ENCODE results near the gene SLC35G6.
"Not testable (repeated sequence)": the region's sequence is repeated elsewhere in the genome, so short reads cannot be mapped to it uniquely, and the experiment has no call there.

Gene SLC35G6

DNA sequence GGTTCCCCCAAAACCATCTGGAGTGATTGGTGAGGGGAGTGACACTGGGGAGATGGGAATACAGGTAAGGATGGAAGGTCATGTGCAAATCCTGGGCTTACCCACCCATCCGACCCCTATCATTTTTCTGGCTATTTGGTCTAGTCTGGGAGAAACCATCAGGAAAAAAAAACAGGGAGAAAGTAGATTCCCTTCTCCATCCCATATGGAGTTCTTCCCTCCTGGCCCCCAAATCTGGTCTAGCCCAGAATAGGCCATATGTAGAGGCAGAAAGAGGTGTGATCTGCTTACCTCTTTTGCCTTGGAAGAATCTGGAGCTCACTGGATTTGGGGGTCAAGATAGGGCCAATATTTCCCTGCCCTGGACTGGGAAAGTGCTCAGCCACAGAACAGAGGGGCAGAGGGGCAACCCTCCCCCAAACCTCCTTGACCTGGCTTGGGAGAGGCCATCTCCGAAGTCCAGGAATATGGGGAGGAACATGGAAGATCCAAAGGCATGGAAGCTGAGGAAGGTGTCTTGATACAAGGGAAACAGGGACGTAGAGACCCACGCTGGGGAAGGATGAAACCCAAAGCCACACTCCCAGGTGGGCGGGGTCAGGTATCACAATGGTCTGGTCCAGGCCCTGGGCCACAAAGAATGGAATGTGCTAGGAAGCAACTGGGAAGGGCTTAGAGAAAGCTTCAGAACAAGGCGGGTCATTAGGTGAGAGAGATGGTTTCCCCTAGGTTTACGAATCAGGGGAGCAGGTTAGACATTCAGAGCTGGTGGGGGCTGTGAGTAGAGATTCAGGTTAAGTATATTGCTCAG, 20.2 kb upstream of the SLC35G6 start:
- no peak for DNase-seq (ENCODE audit: low spot score)

DNA sequence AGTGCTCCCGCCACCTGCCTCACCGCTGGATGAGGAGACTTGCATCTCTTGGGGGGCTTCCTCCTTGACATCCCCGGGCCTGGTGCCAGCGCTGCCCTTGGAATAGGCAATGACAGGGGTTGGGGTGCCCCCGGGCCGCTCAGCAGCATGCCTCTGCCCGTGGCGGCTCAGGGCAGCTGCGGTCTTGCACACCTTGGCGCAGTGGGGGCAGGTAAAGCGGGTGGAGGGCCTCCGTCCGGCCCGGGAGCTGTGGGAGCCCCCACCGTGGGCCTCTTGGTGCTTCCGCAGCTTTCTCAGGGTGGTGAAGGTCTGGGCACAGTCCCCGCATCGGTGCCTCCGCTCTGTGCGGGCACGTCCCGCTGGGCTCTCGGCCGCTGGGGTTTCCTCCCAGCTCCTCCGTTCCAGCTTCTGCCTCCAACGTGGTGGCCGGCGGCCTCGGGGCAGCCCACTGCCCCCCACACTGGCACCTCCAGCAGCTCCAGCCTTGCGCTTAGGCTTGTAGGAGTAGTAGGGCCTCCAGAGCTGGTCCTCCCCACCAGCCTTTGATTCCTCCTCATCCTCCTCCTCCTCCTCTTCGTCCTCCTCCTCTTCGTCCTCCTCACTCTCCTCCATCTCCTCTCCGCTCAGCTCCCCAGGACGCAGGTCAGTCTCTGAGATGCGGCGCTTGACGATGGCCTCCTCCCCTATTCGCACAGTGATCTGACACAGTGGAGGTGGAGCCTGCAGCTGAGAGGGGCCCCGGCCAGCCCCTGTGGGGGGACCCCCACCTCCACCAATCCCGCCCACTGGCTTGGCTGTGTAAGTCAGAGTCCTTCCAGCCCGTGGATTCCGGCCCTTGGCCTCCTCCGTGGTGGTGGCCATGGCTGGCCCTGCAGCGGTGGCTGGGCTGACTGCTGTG, 18.5 kb upstream of the SLC35G6 start:
- DNase-seq (ENCODE audit: low spot score): no peak

DNA sequence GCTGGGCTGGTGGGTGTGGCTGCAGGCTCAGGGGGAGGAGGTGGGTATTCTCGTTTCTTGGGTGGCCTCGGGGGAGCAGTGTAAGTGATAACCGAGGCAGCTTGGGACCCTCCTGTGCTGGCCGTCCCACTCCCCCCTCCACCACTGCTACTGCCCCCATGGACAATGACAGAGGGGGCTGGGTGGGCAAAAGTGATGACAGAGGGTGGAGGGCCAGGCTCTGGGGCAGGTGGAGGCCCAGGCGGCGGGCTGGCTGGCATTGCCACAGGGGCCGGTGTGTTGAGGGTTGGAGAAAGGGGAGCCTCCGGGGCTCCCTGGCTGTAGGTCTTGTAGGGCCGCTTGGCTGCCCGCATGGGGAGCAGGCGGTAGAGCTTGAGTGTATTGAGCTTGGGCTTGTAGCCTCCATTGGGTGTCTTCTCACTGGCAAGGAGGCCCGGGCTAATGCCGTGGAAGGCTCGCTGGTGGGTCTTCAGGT, 17.8 kb upstream of the SLC35G6 start:
- no peak for DNase-seq (ENCODE audit: low spot score)

DNA sequence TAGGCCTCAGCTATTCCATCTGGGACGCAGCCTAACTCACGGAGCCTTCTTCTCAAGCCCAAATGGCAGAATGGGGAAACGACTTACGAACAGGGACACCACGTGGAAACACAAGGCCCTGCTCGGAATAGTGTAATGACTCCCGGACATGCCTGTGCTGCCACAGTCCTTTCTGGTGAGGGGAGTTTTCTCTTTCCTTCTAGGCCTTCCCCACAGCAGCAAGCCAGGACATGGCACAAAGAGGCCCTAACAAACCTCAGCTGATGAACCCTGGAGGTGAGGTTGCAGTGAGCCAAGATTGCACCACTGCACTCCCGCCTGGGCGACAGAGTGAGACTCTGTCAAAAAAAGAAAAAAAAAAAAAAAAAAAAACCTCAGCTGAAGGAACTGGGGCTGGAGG, 17.2 kb upstream of the SLC35G6 start:
- DNase-seq (ENCODE audit: low spot score): no peak

DNA sequence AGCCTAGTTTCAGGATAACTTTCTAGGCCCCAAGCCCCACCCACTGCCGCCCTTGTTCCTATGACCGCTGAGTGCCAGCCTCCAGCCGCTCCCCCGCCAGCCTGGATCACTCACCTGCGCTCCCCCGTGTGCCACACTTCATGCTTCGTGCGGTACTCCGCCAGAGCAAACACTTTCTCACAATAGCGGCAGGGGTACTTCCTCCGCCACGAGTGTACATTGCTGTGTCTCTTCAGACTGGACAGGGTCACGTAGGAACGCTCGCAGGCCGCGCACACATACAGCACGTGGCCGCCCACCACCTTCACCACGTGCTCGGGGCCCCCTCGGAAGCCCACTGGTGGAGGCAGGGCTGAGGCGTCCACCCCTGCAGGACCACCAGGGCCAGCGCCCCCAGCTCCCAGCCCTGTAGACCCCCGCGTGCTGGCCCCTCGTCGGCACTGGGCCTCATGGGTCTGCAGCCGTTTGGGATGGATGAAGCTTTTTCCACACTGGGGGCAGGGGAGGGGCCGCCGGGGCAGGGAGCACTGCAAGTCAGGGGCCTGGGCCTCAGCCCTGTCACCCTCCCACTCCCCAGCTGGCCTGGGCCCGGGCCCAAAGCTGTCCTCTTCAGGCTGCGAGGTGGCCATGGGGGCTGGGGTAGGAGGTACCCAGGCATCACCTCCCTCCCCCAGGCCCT, 15.5 kb upstream of the SLC35G6 start:
- DNase-seq (ENCODE audit: low spot score): no peak

DNA sequence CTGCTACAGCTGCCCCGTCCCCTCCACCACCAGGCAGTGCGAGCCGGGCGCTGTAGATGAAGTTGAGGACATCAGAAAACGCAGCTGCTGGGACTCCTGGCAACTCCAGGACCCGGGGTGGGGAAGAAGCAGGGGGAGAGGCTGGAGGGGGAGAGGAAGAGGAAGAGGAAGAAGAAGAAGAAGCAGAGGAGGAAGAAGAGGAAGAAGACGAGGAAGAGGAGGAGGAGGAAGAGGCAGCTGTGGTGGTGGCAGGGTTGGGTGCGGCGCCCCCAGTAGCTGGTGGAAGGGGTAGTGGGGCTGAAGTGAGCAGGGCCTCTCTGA, 15.0 kb upstream of the SLC35G6 start:
- no peak for DNase-seq (ENCODE audit: low spot score)

DNA sequence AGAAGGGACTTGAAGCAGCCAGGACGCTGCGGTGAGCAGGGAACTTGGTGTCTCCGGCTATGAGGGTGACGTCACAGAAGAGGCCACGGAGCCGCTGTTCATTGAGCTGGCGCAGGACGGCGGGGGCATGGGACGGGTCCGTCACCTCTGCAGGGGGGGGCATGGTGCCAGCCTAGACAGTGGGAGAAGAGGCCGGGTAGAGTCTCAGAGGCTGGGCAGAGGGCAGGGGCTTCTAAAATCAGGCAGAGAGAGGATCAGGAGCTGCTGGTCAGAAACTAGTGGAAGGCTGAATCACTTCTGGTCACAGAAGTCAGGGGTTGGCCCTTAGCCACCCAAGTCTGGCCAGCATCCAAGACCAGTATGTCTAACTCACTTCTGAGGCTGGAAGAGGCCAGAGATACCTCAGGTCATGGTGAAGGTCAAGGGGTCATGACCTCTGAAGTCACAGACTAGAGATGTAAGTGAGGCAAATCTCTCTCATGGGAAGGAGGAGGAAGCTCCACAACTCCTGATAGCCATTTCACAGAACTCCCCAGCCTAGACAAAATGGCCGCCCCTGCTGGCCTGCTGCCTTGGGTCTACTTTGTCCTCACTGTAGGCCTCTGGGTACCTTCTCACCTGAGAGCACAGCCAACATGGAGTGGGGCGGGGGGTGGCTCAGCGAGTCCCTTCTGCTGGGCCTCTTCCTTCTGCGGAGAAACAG, 14.5 kb upstream of the SLC35G6 start:
- DNase-seq (ENCODE audit: low spot score): no peak

DNA sequence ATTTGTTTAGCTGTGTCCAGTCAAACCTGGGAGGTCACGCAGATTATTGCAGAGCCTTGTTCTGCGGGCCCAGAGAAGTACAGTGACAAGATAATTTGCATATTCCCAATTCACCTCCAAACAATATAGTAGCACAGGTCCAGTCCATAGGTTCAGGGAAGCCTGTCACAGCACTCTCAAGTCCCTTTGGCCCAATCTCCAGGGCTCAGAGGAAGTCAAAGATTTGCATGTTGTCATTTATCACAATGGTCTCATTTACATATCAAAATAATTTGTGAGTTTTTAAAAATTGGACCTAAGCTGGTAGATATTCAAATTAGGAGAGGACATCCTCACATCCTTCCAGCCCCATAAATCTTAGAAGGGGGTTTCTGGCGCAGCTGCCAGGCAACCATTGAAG, 13.7 kb upstream of the SLC35G6 start:
- no peak for DNase-seq (ENCODE audit: low spot score)

DNA sequence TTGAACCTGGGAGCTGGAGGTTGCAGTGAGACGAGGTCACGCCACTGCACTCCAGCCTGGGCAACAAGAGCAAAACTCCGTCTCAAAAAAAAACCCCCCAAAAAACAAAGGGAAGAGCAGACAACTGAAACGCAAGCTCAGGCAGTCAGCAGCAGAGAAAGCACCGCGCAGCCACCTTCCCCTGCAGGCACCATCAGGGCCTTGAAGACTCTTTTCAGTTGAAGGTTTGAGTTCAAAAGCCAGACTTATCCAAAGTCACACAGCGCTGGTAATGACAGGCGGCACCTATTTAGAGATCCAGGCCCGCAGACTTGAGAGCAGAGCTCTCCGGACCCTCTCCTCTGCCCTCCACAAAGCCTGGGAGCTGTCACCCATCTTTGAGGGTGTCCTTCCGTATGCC, 13.0 kb upstream of the SLC35G6 start:
- no peak for DNase-seq (ENCODE audit: low spot score)

DNA sequence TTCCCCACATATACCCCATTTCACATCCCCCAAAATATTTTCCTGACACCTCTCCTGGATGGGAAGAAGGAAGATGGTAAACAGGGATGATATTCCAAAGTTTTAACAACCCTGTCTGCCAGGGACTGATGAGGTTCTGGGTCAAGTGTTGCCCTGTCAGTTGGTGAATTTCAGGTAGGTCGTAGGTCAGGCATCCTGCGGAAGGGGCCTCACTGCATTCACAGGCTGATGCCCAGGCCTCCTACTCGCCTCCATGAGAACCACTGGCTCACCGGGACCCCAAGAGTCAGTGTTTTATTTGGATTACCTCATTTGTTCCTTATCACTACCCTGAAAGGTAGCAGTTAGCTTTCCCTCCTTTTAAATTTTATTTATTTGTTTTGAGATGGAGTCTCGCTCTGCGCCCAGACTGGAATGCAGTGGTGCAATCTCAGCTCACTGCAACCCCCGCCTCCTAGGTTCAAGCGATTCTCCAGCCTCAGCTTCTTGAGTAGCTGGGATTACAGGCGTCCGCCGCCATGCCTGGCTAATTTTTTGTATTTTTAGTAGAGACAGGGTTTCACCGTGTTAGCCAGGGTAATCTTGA, 12.3 kb upstream of the SLC35G6 start:
- no peak for DNase-seq (ENCODE audit: low spot score)

DNA sequence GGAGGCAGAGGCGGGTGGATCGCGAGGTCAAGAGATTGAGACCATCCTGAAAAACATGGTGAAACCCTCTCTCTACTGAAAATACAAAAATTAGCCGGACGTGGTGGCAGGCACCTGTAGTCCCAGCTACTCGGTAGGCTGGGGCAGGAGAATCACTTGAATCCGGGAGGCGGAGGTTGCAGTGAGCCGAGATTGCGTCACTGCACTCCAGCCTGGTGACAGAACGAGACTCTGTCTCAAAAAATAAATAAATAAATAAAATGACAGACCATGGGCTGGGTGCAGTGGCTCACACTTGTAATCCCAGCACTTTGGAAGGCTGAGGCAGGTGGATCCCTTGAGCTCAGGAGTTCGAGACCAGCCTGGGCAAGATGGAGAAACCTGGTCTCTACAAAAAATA, 11.4 kb upstream of the SLC35G6 start:
- DNase-seq (ENCODE audit: low spot score): not testable (repeated sequence)

DNA sequence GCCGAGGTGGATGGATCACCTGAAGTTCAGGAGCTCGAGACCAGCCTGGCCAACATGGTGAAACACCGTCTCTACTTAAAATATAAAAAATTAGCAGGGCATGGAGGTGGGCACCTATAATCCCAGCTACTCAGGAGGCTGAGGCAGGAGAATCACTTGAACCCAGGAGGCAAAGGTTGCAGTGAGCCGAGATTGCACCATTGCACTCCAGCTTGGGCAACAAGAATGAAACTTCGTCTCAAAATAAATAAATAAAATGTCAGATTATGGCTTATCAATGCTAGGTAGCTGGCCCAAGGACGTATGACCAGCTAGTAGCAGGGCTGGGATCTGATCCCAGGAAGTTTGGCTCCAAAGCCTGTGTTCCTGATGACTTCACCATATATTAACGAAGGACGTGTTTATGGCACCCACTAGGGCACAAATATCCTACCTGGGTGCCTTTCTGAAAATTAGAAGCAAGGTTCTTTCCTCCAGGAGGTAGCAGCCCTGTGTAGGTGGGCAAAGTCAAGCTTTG, 10.7 kb upstream of the SLC35G6 start:
- DNase-seq (ENCODE audit: low spot score): not testable (repeated sequence)

DNA sequence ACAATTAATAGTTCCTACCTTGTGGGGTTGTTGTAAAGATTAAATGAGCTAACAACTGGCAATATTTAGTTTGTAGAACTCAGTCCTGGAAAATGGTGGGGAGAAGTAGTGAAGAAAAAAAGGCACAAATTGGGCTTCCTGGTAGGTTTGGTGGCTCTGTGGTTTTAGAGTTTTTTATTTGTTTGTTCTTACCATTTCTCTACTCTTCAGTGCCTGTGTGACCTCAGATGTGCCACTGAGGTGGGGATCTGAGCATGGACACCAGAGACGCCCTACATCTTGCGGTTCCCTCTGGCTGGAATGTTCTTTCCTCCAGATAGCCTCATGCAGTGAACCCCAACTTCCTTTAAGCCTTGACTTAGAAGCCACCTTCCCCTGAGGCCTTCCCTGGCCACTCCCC, 9.5 kb upstream of the SLC35G6 start:
- DNase-seq (ENCODE audit: low spot score): no peak

DNA sequence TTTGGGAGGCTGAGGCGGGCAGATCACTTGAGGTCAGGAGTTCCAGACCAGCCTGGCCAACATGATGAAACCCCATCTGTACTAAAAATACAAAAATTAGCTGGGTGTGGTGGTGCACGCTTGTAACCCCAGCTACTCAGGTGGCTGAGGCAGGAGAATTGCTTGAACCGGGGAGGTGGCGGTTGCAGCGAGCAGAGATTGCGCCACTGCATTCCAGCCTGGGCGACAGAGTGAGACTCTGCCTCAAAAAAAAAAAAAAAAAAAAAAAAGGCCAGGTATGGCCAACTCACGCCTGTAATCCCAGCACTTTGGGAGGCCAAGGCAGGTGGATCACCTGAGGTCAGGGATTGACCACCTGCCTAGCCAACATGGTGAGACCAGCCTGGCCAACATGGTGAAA, 6.5 kb upstream of the SLC35G6 start:
- DNase-seq (ENCODE audit: low spot score): not testable (repeated sequence)

DNA sequence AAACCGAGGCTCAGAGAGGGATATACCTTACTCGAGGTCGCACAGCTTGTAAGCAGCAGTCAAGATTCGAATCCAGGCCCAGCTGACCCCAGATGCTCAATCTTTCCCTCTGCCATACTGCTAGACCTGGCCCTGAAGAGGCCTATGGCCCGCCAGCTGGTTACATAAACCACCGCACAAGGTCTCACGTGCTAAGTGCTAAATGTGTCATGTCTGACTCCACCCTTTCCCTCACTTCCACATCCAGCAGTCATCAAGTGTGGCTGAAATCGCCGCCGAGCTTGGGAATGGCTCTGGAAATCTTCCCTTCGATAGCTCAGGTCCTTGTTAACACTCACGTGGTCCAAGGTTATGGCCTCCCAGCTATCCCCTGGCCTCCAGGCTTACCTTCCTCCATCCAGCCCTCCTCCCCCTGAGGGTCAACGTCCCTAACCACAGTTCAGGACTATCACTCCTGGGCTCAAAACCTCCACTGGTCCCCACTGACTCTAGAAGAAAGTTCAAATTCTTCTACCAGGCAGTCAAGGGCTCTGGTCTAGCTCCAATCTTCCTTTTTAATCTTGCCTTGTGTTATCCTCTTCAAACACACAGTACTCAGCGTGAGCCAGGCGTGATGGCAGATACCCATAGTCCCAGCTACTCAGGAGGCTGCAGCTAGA, 5.4 kb upstream of the SLC35G6 start:
- no peak for DNase-seq (ENCODE audit: low spot score)

DNA sequence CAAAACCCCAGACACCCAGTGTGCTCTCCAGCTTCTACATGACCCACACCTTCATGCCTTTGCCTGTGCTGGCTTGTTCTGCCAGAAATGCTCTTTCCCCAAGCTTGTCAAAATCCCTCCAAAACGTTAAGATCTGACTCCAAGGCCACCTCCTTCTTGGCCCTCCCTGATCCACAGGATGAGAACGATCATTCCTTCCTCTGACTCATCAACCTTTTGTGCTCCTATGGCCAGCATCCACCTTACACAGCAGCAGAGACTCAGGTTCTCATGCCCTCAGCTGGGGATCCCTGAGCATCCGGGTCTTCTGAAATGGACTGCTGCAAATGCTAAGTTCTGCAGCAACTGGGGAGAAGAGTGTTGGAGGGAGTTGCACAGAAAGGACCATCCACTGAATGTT, 4.8 kb upstream of the SLC35G6 start:
- DNase-seq (ENCODE audit: low spot score): no peak

DNA sequence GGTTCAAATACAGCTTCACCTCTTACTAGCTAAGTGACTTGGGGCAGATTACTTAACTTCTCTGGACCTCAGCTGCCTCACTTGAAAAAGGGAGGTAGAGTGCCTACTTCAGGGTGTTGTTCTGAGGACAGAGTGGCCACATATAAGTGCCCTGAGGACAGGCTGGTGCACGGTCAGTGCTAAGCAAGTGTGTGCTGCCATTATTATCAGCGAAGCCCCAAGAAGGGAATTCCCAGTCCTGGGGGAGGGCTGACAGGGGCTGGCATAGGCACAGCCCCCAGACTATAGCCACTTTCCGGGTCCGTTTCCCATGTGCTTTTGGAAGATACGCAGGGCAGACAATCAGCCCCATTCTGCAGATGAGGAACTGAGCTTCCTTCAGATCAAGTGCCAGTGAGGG, 4.3 kb upstream of the SLC35G6 start:
- no peak for DNase-seq (ENCODE audit: low spot score)

DNA sequence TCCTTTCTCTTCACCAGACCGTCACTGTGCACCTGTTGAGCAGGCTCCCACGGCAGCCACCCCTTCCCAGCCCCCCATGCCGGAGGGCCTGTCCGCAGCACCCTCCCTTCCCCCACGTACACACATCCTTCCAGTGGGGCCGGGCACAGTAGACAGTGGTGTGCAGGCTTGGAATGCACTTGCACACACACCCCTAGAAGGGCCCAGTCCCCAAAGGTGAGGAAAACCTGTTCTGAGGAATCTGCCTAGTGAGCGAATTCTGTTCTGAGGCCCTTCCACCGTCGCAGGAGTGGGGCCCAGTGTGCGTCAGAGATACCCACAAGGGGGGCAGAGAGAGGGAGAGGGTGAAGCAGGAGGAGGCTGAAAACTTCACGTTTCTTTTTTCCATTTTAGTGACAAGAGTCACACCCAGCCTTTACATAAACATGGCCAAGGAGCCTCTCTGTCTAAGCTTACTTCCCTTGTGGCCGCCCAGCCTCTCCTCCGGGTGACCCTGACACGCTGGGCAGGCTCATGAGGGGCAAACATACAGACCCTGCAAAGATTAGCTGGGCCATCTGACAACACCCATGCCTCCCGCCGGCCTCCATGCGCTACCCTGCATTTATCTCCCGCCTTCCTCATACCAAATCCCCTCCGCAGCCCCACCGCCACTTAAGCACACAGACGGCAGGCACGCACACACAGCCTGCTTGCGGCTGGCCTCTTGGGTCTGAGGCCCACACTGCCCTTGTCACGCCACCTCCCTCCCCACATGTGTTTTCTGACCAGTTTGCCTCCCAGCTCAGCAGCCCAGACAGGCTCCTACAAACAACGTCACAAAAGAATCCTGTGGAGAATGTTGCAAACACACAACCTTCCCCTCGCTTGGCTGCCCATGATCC, 3.6 kb upstream of the SLC35G6 start:
- DNase-seq (ENCODE audit: low spot score): no peak

DNA sequence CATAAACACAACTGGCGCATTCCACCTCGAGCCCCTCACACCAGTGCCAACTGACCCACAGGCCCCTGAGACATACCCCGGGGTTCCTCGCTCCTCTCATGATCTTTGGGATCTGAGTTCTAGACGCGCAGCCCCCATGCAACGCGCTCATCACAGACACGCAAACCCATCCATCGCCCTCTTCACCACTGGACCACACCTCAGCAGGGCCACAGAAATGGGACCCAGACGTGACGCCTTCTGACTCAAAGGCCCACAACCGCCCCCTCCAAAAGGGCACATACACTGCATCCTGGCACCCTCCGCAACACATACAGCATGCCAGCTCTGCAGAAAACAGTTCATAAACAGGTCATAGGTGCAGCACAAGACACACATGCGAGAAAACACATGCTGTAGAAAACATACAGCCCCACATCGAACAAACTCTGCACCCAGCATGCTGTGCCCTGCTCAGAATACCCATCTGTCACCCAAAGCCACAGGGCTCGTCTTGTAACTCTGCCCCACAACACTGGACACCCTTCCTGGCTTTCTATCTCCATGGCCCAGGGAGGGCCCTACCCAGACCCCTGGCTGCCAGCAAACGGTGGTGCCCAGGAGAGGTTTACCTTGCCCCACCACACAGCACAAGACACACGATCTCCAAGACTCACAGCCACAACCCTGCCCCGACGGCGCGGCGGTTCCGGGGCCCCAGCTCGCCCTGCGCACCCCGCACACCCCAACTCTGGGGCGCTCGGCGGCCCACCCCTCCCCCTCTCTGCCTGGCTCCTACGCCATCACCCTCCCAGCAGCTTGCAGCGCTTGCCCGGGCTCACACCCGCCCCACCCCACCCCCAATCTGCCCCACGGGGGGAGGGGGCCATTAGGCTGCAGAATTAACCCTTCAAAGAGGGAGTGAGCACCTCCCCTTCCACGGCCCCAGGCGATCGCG, 2.7 kb upstream of the SLC35G6 start:
- DNase-seq (ENCODE audit: low spot score): peak; percentile 24
